ENCODE measurements around the gene EPN2.
"Not testable (repeated sequence)": the region's sequence is repeated elsewhere in the genome, so short reads cannot be mapped to it uniquely, and the experiment has no call there.

EPN2 gene

GRCh38 chr17:19271780-19272357 lies 34.7 kb downstream of the EPN2 start:
- Histone ChIP-seq H4K20me1 (peaks cover 0 to 31% (median 0%) of the 10 kb centered on the region in 11 experiments; a peak in 7 of 22 replicates), H3K27me3 (peaks cover 0 to 59% (median 22%) of the 10 kb centered on the region in 11 experiments; a peak in 15 of 22 replicates), H3K4me1 (peaks cover 0 to 12% (median 8%) of the 10 kb centered on the region in 10 experiments; a peak in 12 of 20 replicates), H3K9ac (no peak overlapping the region), H3K27ac (no peak overlapping the region), H3K4me3 (no peak overlapping the region), H3K36me3 (no peaks in the 10 kb centered on the region), H3K9me3 (replicated peaks in 1 of 11) (no peaks in the 10 kb centered on the region), H3K4me2 (no peak overlapping the region)
- TF ChIP-seq Cebpa-rat (IDR thresholded peaks at IDR 0.05), result no peak

DNA sequence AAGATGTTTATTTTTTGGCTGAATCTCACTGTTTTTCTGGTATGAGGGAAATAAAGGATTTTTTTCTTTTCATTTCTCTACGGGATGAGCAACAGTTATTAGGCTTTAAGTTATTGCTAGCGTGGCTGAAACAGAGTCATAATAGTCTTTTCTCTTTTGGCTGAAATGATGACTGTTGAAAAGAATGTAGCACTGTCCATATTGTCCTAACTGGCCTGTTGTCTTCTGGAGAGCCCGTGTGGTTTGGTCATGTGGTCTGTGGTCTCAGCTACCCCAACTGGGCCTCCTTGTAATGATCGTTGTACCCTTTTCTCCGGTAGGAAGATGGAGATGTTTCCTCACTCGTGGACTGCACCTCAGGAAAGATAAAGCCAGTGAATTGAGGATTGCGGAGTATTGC lies 36.6 kb downstream of the EPN2 start:
- H3K27me3 ChIP-seq, result peaks cover 0 to 59% (median 22%) of the 10 kb centered on the region in 11 experiments; a peak in 15 of 22 replicates
- no peak overlapping the region for H3K9ac ChIP-seq
- peaks cover 0 to 18% (median 8%) of the 10 kb centered on the region in 10 experiments; a peak in 12 of 20 replicates for H3K4me1 ChIP-seq
- H3K4me2 ChIP-seq, result no peak overlapping the region
- TF ChIP-seq Cebpa-rat (IDR thresholded peaks at IDR 0.05), result no peak
- no peaks in the 10 kb centered on the region for H3K9me3 ChIP-seq (replicated peaks in 1 of 11)
- peaks cover 0 to 25% (median 0%) of the 10 kb centered on the region in 11 experiments; a peak in 7 of 22 replicates for H4K20me1 ChIP-seq
- H3K27ac ChIP-seq, result no peak overlapping the region
- H3K4me3 ChIP-seq, result no peak overlapping the region
- no peaks in the 10 kb centered on the region for H3K36me3 ChIP-seq

DNA sequence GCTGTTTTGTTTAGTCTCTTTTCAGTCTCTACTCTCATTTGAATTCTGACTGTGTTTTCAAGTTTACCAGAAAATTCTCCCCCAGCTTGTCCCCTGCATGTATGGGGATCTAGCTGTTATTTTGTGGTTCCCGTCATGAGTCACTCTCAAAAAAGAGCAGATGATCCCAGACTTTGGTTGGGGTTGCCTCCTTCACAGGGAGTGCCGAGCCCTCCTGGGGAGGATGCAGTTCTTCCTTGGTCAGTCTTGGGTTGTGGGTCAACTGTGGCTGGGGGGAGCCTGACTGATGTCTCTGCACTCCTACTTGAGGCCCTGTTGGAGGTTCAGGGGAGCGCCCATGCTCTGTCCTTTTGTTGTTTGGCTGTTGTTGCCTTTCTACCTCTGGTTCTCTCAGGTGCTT lies 37.7 kb downstream of the EPN2 start:
- Histone ChIP-seq H3K27ac (no peak overlapping the region), H3K4me1 (peaks cover 0 to 19% (median 0%) of the 10 kb centered on the region in 10 experiments; a peak in 4 of 20 replicates), H4K20me1 (peaks cover 0 to 25% (median 0%) of the 10 kb centered on the region in 11 experiments; a peak in 7 of 22 replicates), H3K27me3 (peaks cover 0 to 56% (median 22%) of the 10 kb centered on the region in 11 experiments; a peak in 15 of 22 replicates), H3K9ac (no peak overlapping the region), H3K36me3 (no peaks in the 10 kb centered on the region), H3K4me2 (no peak overlapping the region), H3K4me3 (no peak overlapping the region), H3K9me3 (replicated peaks in 1 of 11) (no peaks in the 10 kb centered on the region)
- TF ChIP-seq Cebpa-rat (IDR thresholded peaks at IDR 0.05), result no peak

- H3K9me3 ChIP-seq (replicated peaks in 1 of 11), result no peaks in the 10 kb centered on the region
- H3K4me2 ChIP-seq, result no peak overlapping the region
- H4K20me1 ChIP-seq, result peaks cover 0 to 20% (median 0%) of the 10 kb centered on the region in 11 experiments; a peak in 6 of 22 replicates
- H3K4me3 ChIP-seq, result no peak overlapping the region
- peaks cover 0 to 56% (median 15%) of the 10 kb centered on the region in 11 experiments; a peak in 13 of 22 replicates for H3K27me3 ChIP-seq
- TF ChIP-seq Cebpa-rat (IDR thresholded peaks at IDR 0.05), result no peak
- no peak overlapping the region for H3K9ac ChIP-seq
- H3K27ac ChIP-seq, result no peak overlapping the region
- H3K4me1 ChIP-seq, result peaks cover 0 to 19% (median 0%) of the 10 kb centered on the region in 10 experiments; a peak in 4 of 20 replicates
- no peaks in the 10 kb centered on the region for H3K36me3 ChIP-seq
Observed at GRCh38 chr17:19275457-19276127, 38.4 kb downstream of the EPN2 start.

GRCh38 chr17:19278284-19278683 lies 41.1 kb downstream of the EPN2 start:
- not testable (repeated sequence) for H3K4me3 ChIP-seq; H3K9ac ChIP-seq; H4K20me1 ChIP-seq; H3K9me3 ChIP-seq (replicated peaks in 1 of 11); H3K36me3 ChIP-seq
- peaks cover 0 to 60% (median 23%) of the 10 kb centered on the region in 11 experiments; a peak in 15 of 22 replicates for H3K27me3 ChIP-seq
- H3K27ac ChIP-seq, result peak overlapping the region in 2 of 11 experiments; percentile 30 to 32; a peak in 3 of 22 replicates
- H3K4me2 ChIP-seq, result peak overlapping the region in 2 of 11 experiments; percentile 61 to 72; a peak in 4 of 22 replicates
- peaks cover 0 to 19% (median 0%) of the 10 kb centered on the region in 10 experiments; a peak in 4 of 20 replicates for H3K4me1 ChIP-seq

GRCh38 chr17:19278729-19279128 lies 41.6 kb downstream of the EPN2 start:
- peaks cover 0 to 24% (median 2%) of the 10 kb centered on the region in 10 experiments; a peak in 13 of 20 replicates for H3K4me1 ChIP-seq
- no peaks in the 10 kb centered on the region for H3K36me3 ChIP-seq
- no peak overlapping the region for H3K4me3 ChIP-seq
- peaks cover 0 to 60% (median 25%) of the 10 kb centered on the region in 11 experiments; a peak in 14 of 22 replicates for H3K27me3 ChIP-seq
- no peak for TF ChIP-seq Cebpa-rat (IDR thresholded peaks at IDR 0.05)
- no peak overlapping the region for H3K9ac ChIP-seq
- peak overlapping the region in 2 of 11 experiments; percentile 61 to 72; a peak in 4 of 22 replicates for H3K4me2 ChIP-seq
- peaks cover 0 to 13% (median 0%) of the 10 kb centered on the region in 11 experiments; a peak in 6 of 22 replicates for H4K20me1 ChIP-seq
- no peaks in the 10 kb centered on the region for H3K9me3 ChIP-seq (replicated peaks in 1 of 11)
- H3K27ac ChIP-seq, result peak overlapping the region in 2 of 11 experiments; percentile 30 to 32; a peak in 4 of 22 replicates

DNA sequence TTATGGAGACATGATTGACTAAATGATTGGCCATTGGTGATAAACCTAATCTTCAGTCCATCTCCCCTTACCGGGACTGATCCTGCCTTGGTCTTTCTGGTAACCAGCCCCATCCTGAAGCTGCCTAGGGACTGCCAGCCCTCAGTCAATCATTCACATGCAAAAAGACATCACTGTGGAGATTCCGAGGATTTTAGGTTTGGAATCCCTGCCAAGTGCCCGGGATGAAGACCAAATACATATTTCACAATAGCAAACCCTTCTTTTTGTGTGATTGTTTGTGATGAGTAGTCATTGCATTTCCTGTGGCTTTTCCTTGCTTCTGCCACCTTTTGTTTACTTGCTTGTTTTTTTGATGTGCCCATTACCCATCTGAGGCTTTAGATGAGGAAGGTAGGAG lies 44.0 kb downstream of the EPN2 start:
- H3K9ac ChIP-seq, result no peak overlapping the region
- H3K4me2 ChIP-seq, result no peak overlapping the region
- H4K20me1 ChIP-seq, result peaks cover 0 to 32% (median 14%) of the 10 kb centered on the region in 11 experiments; a peak in 15 of 22 replicates
- no peak overlapping the region for H3K4me3 ChIP-seq
- H3K9me3 ChIP-seq (replicated peaks in 1 of 11), result no peaks in the 10 kb centered on the region
- H3K4me1 ChIP-seq, result peaks cover 23 to 48% (median 26%) of the 10 kb centered on the region in 10 experiments
- TF ChIP-seq Cebpa-rat (IDR thresholded peaks at IDR 0.05), result peak in 3 of 11 experiments; percentile 11 to 22 (median 20); a peak in 1 of 22 replicates
- no peaks in the 10 kb centered on the region for H3K36me3 ChIP-seq
- H3K27me3 ChIP-seq, result peaks cover 3 to 54% (median 26%) of the 10 kb centered on the region in 11 experiments; a peak in 21 of 22 replicates
- no peak overlapping the region for H3K27ac ChIP-seq

DNA sequence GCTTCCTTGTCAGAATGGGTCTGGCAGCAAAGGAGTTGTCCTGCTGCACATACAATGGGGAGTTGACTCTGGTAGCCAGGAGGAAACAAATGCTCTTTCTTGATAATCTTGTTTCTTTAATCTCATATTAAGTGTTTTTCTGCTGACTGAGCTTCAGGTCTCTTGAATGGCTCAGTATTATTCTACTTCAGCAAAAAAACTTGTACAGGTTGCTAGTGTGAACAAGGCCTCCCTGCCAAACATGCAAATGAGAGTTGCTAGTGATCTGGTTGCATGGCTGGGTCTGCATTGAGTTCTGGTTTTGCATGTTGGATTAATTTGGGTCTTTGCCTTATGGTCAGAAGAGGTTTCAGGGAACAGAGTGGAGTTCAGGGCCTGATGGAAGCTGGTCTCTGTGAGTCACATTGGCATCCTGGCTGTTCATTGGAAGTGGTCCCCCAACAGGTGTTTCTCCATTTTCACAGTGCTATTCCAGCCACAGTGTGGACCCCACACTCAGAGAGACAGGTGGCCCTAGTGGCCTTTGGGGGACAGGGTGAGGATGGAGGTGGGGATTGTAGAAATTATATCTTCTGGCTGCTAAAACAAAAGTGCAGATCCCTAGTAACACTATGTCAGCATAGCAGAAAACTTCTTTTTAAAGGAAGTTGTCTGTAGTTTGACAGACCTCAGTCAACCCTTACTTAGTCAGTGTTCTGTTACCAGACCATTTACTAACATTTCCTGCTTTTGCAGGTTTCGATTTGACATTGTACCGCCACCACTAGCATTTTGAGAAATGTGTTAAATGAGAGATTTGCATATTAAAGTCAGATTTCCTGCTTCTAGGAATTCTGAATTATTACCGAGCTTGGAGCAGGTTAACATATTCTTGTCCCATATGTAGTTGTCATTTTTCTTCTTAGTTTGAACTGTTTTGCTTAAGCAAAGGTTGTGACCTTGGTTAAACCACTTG lies 47.1 kb downstream of the EPN2 start:
- Histone ChIP-seq H3K27me3 (peaks cover 20 to 83% (median 54%) of the 10 kb centered on the region in 11 experiments), H3K9me3 (replicated peaks in 1 of 11) (no peaks in the 10 kb centered on the region), H3K4me1 (peaks cover 25 to 46% (median 31%) of the 10 kb centered on the region in 10 experiments), H4K20me1 (peaks cover 0 to 52% (median 34%) of the 10 kb centered on the region in 11 experiments; a peak in 16 of 22 replicates), H3K27ac (no peak overlapping the region), H3K36me3 (no peaks in the 10 kb centered on the region), H3K9ac (no peak overlapping the region; a peak in 1 of 22 replicates), H3K4me2 (peak overlapping the region; percentile 49 to 93 (median 79)), H3K4me3 (no peak overlapping the region)
- no peak for TF ChIP-seq Cebpa-rat (IDR thresholded peaks at IDR 0.05)
